ENCODE data around the gene TTC34. TPM values are rescaled to one million over a fixed set of nuclear protein-coding genes. Genes with fewer than 3 reads are reported as not detected.

The TTC34 gene
- total RNA-seq, 2 experiments from 2014 or later = 0.79 to 0.81 TPM

GRCh38 chr1:2641381-2642130, 159.9 kb downstream of the TTC34 start:
- Mint-ChIP-seq H3K36me3 (ENCODE audit: low read depth) (no peaks in the 10 kb centered on the region), H3K4me1 (ENCODE audit: low read depth) (peaks cover 7% of the 10 kb centered on the region), H3K27ac (peak overlapping the region; percentile 91), H3K27me3 (peaks cover 3% of the 10 kb centered on the region), H3K4me3 (peak overlapping the region; percentile 88), H3K9me3 (peaks cover 6% of the 10 kb centered on the region)
- POLR2A ChIA-PET = interaction anchor here (1.0 to 3.5 kb wide), 3 partner anchors 56 to 99 kb away, joined by 3 to 15 read pairs (median 5); partner anchors contain the start of gene PRXL2B
- CTCF ChIA-PET = no interaction called here
- no peak for TF ChIP-seq CTCF (IDR thresholded peaks at IDR 0.05)
- intact Hi-C loops (cut with micrococcal nuclease) = loop anchor here (10.0 kb wide), 2 partner anchors 57 to 87 kb away; partner anchors contain the start of genes PRXL2B and TNFRSF14
- ATAC-seq = no peak
- no peak for DNase-seq

- ATAC-seq (no peak), DNase-seq (no peak)
- no peak overlapping the region for H3K27ac Mint-ChIP-seq
- H3K27me3 Mint-ChIP-seq = peaks cover 3% of the 10 kb centered on the region
- H3K4me1 Mint-ChIP-seq (ENCODE audit: low read depth) = peaks cover 7% of the 10 kb centered on the region
- POLR2A ChIA-PET = interaction anchor here (3.5 kb wide), 1 partner anchor 55 kb away, joined by 15 read pairs; the partner anchor contains the start of gene PRXL2B
- no peaks in the 10 kb centered on the region for H3K36me3 Mint-ChIP-seq (ENCODE audit: low read depth)
- TF ChIP-seq CTCF (IDR thresholded peaks at IDR 0.05) = no peak
- intact Hi-C loops (cut with micrococcal nuclease) = loop anchor here (10.0 kb wide), 2 partner anchors 56 to 86 kb away; partner anchors contain the start of genes PRXL2B and TNFRSF14
- H3K9me3 Mint-ChIP-seq = peaks cover 7% of the 10 kb centered on the region
- CTCF ChIA-PET = no interaction called here
- no peak overlapping the region for H3K4me3 Mint-ChIP-seq
Observed at GRCh38 chr1:2640626-2641025, 160.9 kb downstream of the TTC34 start.

GRCh38 chr1:2639607-2640521, 161.6 kb downstream of the TTC34 start:
- peaks cover 3% of the 10 kb centered on the region for H3K27me3 Mint-ChIP-seq
- H3K36me3 Mint-ChIP-seq (ENCODE audit: low read depth) = no peaks in the 10 kb centered on the region
- H3K9me3 Mint-ChIP-seq = peaks cover 7% of the 10 kb centered on the region
- no peak for ATAC-seq
- POLR2A ChIA-PET = interaction anchor here (3.5 kb wide), 1 partner anchor 55 kb away, joined by 15 read pairs; the partner anchor contains the start of gene PRXL2B
- no peak overlapping the region for H3K4me3 Mint-ChIP-seq
- CTCF ChIA-PET = no interaction called here
- no peak overlapping the region for H3K27ac Mint-ChIP-seq
- intact Hi-C loops (cut with micrococcal nuclease) = loop anchor here (10.0 kb wide), 2 partner anchors 55 to 85 kb away; partner anchors contain the start of genes PRXL2B and TNFRSF14
- no peak for TF ChIP-seq CTCF (IDR thresholded peaks at IDR 0.05)
- no peak for DNase-seq
- peaks cover 7% of the 10 kb centered on the region for H3K4me1 Mint-ChIP-seq (ENCODE audit: low read depth)

GRCh38 chr1:2639203-2639602, 162.3 kb downstream of the TTC34 start:
- no peak overlapping the region for H3K27ac Mint-ChIP-seq
- CTCF ChIA-PET = no interaction called here
- intact Hi-C loops (cut with micrococcal nuclease) = no loop called here

More at GRCh38 chr1:2639203-2639602, 162.3 kb downstream of the TTC34 start:
- DNase-seq (no peak), ATAC-seq (no peak)
- no peaks in the 10 kb centered on the region for H3K36me3 Mint-ChIP-seq (ENCODE audit: low read depth)
- peaks cover 7% of the 10 kb centered on the region for H3K4me1 Mint-ChIP-seq (ENCODE audit: low read depth)
- POLR2A ChIA-PET = no interaction called here
- H3K4me3 Mint-ChIP-seq = no peak overlapping the region
- H3K9me3 Mint-ChIP-seq = peaks cover 7% of the 10 kb centered on the region
- TF ChIP-seq CTCF (IDR thresholded peaks at IDR 0.05) = no peak
- H3K27me3 Mint-ChIP-seq = peaks cover 3% of the 10 kb centered on the region
